Neural cell (in vitro differentiated cells): ENCODE data around the gene KRTAP19-8.

Experiments used
- EP300 ChIP-seq: fragments of 450-650 bp; conservative IDR thresholded peaks from 2 replicates; pipeline ENCODE4 v1.6.1; 2014; ENCODE audit warnings: antibody characterized with exemption, mild to moderate bottlenecking, moderate library complexity; ENCODE audit not compliant: poor library complexity, severe bottlenecking
- EZH2 ChIP-seq: fragments of 200-600, 300-800 bp; shearing (Covaris generic), sonication (generic); IDR thresholded peaks from 2 replicates; pipeline ENCODE4 v1.6.1; 2014; ENCODE audit warnings: antibody characterized with exemption, low read length, borderline replicate concordance, mild to moderate bottlenecking; ENCODE audit not compliant: insufficient read depth, poor library complexity, severe bottlenecking
- MXI1 ChIP-seq: fragments of 450-650 bp; conservative IDR thresholded peaks from 2 replicates; pipeline ENCODE4 v1.6.1; 2014; ENCODE audit warnings: antibody characterized with exemption, mild to moderate bottlenecking; ENCODE audit not compliant: poor library complexity, severe bottlenecking
- POLR2AphosphoS5 ChIP-seq: IDR thresholded peaks from 2 replicates; pipeline ENCODE4 v1.6.1; 2012
- TAF1 ChIP-seq: IDR thresholded peaks from 2 replicates; pipeline ENCODE4 v1.6.1; 2012; ENCODE audit warnings: low read depth
- TF ChIP-seq, protein P1 (sequence below): fragments of 450-650 bp; IDR thresholded peaks from 2 replicates; pipeline ENCODE4 v1.5.1; 2014; ENCODE audit warnings: antibody characterized with exemption, mild to moderate bottlenecking, moderate library complexity; ENCODE audit not compliant: poor library complexity, severe bottlenecking
- TF ChIP-seq, protein P2 (sequence below): IDR thresholded peaks from 2 replicates; pipeline ENCODE4 v1.6.1; 2012; ENCODE audit warnings: borderline replicate concordance

GRCh38 chr21:31075848-31076247 is 37.6 kb upstream of the KRTAP19-8 start:
- TF ChIP-seq, protein P1, sequence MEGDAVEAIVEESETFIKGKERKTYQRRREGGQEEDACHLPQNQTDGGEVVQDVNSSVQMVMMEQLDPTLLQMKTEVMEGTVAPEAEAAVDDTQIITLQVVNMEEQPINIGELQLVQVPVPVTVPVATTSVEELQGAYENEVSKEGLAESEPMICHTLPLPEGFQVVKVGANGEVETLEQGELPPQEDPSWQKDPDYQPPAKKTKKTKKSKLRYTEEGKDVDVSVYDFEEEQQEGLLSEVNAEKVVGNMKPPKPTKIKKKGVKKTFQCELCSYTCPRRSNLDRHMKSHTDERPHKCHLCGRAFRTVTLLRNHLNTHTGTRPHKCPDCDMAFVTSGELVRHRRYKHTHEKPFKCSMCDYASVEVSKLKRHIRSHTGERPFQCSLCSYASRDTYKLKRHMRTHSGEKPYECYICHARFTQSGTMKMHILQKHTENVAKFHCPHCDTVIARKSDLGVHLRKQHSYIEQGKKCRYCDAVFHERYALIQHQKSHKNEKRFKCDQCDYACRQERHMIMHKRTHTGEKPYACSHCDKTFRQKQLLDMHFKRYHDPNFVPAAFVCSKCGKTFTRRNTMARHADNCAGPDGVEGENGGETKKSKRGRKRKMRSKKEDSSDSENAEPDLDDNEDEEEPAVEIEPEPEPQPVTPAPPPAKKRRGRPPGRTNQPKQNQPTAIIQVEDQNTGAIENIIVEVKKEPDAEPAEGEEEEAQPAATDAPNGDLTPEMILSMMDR = no peak
- no peak for TF ChIP-seq EZH2
- TF ChIP-seq, protein P2, sequence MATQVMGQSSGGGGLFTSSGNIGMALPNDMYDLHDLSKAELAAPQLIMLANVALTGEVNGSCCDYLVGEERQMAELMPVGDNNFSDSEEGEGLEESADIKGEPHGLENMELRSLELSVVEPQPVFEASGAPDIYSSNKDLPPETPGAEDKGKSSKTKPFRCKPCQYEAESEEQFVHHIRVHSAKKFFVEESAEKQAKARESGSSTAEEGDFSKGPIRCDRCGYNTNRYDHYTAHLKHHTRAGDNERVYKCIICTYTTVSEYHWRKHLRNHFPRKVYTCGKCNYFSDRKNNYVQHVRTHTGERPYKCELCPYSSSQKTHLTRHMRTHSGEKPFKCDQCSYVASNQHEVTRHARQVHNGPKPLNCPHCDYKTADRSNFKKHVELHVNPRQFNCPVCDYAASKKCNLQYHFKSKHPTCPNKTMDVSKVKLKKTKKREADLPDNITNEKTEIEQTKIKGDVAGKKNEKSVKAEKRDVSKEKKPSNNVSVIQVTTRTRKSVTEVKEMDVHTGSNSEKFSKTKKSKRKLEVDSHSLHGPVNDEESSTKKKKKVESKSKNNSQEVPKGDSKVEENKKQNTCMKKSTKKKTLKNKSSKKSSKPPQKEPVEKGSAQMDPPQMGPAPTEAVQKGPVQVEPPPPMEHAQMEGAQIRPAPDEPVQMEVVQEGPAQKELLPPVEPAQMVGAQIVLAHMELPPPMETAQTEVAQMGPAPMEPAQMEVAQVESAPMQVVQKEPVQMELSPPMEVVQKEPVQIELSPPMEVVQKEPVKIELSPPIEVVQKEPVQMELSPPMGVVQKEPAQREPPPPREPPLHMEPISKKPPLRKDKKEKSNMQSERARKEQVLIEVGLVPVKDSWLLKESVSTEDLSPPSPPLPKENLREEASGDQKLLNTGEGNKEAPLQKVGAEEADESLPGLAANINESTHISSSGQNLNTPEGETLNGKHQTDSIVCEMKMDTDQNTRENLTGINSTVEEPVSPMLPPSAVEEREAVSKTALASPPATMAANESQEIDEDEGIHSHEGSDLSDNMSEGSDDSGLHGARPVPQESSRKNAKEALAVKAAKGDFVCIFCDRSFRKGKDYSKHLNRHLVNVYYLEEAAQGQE = no peak
- no peak for TF ChIP-seq POLR2AphosphoS5
- TF ChIP-seq EP300 = no peak
- no peak for TF ChIP-seq MXI1
- no peak for TF ChIP-seq TAF1
